Natural killer cell (primary cell): ENCODE measurements around the gene CES2. TPM values are rescaled to one million over a fixed set of nuclear protein-coding genes. Genes with fewer than 3 reads are reported as not detected.
A peak's percentile ranks its signal among the peaks of the same experiment; 100 is the strongest.

ENCODE experiments used
- ATAC-seq, 3 donors: fragments of 150-1000 bp in 2 of 3; fragments of 200-7000 bp in 1 of 3; cut with Tn5 transposase; 1 replicate in 1 of 3; 2 replicates in 2 of 3; pipeline ENCODE4 v1.10.0; 2021; ENCODE audit warnings: mild to moderate bottlenecking in 2 of 3, moderate library complexity in 2 of 3
- DNase-seq, 2 donors: peaks; one replicate each; pipeline versions ENCODE4 v3.0.0 to v3.0.0-alpha.2; 2013 to 2021; ENCODE audit warnings: mixed read lengths in 1 of 2
- H3K27ac ChIP-seq: one replicate; pipeline ENCODE4 v1.5.1; 2013; ENCODE audit warnings: mild to moderate bottlenecking, low read length
- H3K27me3 ChIP-seq: one replicate; pipeline ENCODE4 v1.6.1; 2013; ENCODE audit warnings: low read length; ENCODE audit not compliant: control insufficient read depth, insufficient read depth
- H3K36me3 ChIP-seq: one replicate; pipeline ENCODE4 v1.6.1; 2013; ENCODE audit warnings: low read length; ENCODE audit not compliant: control insufficient read depth, insufficient read depth
- H3K4me1 ChIP-seq: one replicate; pipeline ENCODE4 v1.6.1; 2013; ENCODE audit warnings: low read length; ENCODE audit not compliant: control insufficient read depth, insufficient read depth
- H3K4me3 ChIP-seq: one replicate; pipeline ENCODE4 v1.5.1; 2013; ENCODE audit warnings: low read length
- H3K9me3 ChIP-seq: one replicate; pipeline ENCODE4 v1.6.1; 2013; ENCODE audit warnings: low read length; ENCODE audit not compliant: control insufficient read depth, insufficient read depth
- H3K27ac Mint-ChIP-seq, 2 donors: one replicate each; pipeline ENCODE4 v1.8.0; 2022; ENCODE audit warnings: mild to moderate bottlenecking in 2 of 2, mixed read lengths in 2 of 2, moderate library complexity in 1 of 2
- H3K27me3 Mint-ChIP-seq, 2 donors: one replicate each; pipeline ENCODE4 v1.8.0; 2022; ENCODE audit warnings: low read depth in 2 of 2, mixed read lengths in 2 of 2
- H3K36me3 Mint-ChIP-seq: one replicate; pipeline ENCODE4 v1.8.0; 2022; ENCODE audit warnings: mixed read lengths
- H3K4me1 Mint-ChIP-seq, 2 donors: one replicate each; pipeline ENCODE4 v1.8.0; 2022; ENCODE audit warnings: mixed read lengths in 2 of 2
- H3K4me3 Mint-ChIP-seq: one replicate; pipeline ENCODE4 v1.8.0; 2022; ENCODE audit warnings: mild to moderate bottlenecking, moderate library complexity, mixed read lengths
- H3K9me3 Mint-ChIP-seq, 2 donors: one replicate each; pipeline ENCODE4 v1.8.0; 2022; ENCODE audit warnings: mixed read lengths in 2 of 2
- CTCF ChIP-seq: fragments of 200-600 bp; IDR thresholded peaks from one replicate; pipeline ENCODE4 v1.8.0; 2022; ENCODE audit warnings: antibody characterized with exemption
- WGBS: methylation state at CpG from one replicate; pipeline ENCODE4 v1.1.7; 2013; ENCODE audit warnings: missing lambda C conversion rate; ENCODE audit not compliant: insufficient coverage; 5-methylcytosine and 5-hydroxymethylcytosine counted together
- intact Hi-C: fragments of 100-400 bp; cut with micrococcal nuclease; formaldehyde crosslinking; loops from one replicate; pipeline ENCODE4 v1.14.2; 2022
- total RNA-seq, 4 donors: library from RNA; stranded (reverse); fragments of 120-200 nt in 1 of 4; gene quantifications; one replicate each; pipeline versions ENCODE4 v1.2.3 to v1.2.4, GENCODE V29; 2013 to 2022

Gene CES2
- total RNA-seq, 3 donors from 2014 or later (not counting 1 experiment from before 2014, with no cell fraction given) = 26.9 to 33.6 (median 33.1) TPM

GRCh38 chr16:66904846-66905632, 30.3 kb upstream of the CES2 start:
- ATAC-seq = no peak
- Histone ChIP-seq H3K27me3 (no peaks in the 10 kb centered on the region), H3K4me1 (no peaks in the 10 kb centered on the region), H3K9me3 (no peaks in the 10 kb centered on the region), H3K36me3 (no peaks in the 10 kb centered on the region), H3K4me3 (no peak overlapping the region), H3K27ac (no peak overlapping the region)
- no peaks in the 10 kb centered on the region for H3K36me3 Mint-ChIP-seq
- DNase-seq = no peak
- H3K27ac Mint-ChIP-seq = no peak overlapping the region
- H3K9me3 Mint-ChIP-seq = no peaks in the 10 kb centered on the region
- no peak overlapping the region for H3K4me3 Mint-ChIP-seq
- no peak for TF ChIP-seq CTCF
- H3K4me1 Mint-ChIP-seq = peaks cover 0 to 8% of the 10 kb centered on the region in 2 donors
- H3K27me3 Mint-ChIP-seq = no peaks in the 10 kb centered on the region
- intact Hi-C loops = no loop called here
- 86% methylated on average over 15 of the region's 16 CpGs for WGBS

DNA sequence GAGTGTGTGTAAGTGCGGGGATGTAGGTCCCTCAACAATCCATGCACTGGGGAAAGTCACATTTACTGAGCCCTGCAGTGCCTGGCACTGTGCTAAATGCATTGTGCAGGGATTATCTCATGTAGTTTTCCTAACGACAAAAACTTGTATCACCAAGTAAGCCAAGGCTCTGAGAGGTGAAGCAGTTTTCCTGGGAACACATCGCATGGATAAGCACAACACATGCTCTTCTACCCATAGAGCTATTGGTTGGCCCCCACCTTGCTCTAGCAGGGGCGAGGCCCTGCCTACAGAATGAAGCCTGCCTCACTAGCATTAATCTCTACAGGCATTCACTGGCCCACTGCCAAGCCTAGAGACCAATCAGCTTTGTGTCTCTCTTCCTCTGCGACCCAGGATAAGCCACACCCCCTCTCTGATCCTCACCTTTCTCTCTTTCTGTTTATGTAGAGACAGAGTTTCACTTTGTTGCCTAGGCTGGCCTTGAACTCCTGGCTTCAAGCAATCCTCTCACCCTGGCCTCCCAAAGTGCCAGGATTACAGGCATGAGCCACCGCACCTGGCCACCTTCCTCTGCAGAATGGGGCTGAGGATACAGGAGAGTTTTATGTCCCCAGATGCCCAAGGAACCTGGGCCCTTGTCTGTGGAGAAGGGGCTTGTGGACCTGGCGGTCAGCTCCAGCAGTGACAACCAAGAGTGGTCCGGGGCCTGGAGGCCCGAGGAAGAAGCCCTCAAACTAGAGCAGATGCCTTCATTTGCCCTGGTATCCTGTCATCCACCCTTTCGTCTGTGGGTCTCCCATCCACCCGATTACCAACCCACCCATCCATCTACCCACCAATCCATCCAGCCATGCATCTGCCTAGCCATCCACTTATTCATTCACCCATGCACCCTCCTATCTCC, 29.4 kb upstream of the CES2 start:
- WGBS = 82% methylated on average over 11 of the region's 11 CpGs
- Mint-ChIP-seq H3K9me3 (no peaks in the 10 kb centered on the region), H3K27ac (peak overlapping the region in 1 of 2 donors; percentile 5), H3K4me3 (no peak overlapping the region), H3K36me3 (no peaks in the 10 kb centered on the region), H3K4me1 (peaks cover 0 to 8% of the 10 kb centered on the region in 2 donors), H3K27me3 (no peaks in the 10 kb centered on the region)
- no peaks in the 10 kb centered on the region for H3K9me3 ChIP-seq
- no peak overlapping the region for H3K27ac ChIP-seq
- no peaks in the 10 kb centered on the region for H3K36me3 ChIP-seq
- intact Hi-C loops = no loop called here
- no peaks in the 10 kb centered on the region for H3K27me3 ChIP-seq
- ATAC-seq = no peak
- DNase-seq = peak in 1 of 2 donors; percentile 62
- TF ChIP-seq CTCF = no peak
- no peaks in the 10 kb centered on the region for H3K4me1 ChIP-seq
- no peak overlapping the region for H3K4me3 ChIP-seq

- ATAC-seq (no peak), DNase-seq (no peak)
- 77% methylated on average over 7 of the region's 7 CpGs for WGBS
- intact Hi-C loops = no loop called here
- no peak overlapping the region for H3K4me3 ChIP-seq
- no peaks in the 10 kb centered on the region for H3K9me3 Mint-ChIP-seq
- H3K27ac ChIP-seq = no peak overlapping the region
- no peaks in the 10 kb centered on the region for H3K27me3 Mint-ChIP-seq
- H3K27ac Mint-ChIP-seq = no peak overlapping the region
- H3K4me3 Mint-ChIP-seq = no peak overlapping the region
- H3K27me3 ChIP-seq = no peaks in the 10 kb centered on the region
- H3K36me3 ChIP-seq = no peaks in the 10 kb centered on the region
- no peaks in the 10 kb centered on the region for H3K9me3 ChIP-seq
- peaks cover 0 to 8% of the 10 kb centered on the region in 2 donors for H3K4me1 Mint-ChIP-seq
- no peak for TF ChIP-seq CTCF
- no peaks in the 10 kb centered on the region for H3K36me3 Mint-ChIP-seq
- no peaks in the 10 kb centered on the region for H3K4me1 ChIP-seq
Measured at GRCh38 chr16:66906916-66907836, 28.1 kb upstream of the CES2 start.
